Adrenal gland (tissue), 12 donors: ENCODE data around the gene RGS17. TPM values are rescaled to one million over a fixed set of nuclear protein-coding genes. Genes with fewer than 3 reads are reported as not detected.

Experiments used
- DNase-seq, 7 donors: peaks; one replicate each; pipeline ENCODE4 v3.0.0-alpha.2; 2019 to 2020
- H3K27ac ChIP-seq, 5 donors: fragments of 200-600 bp; sonication (generic) in 4 of 5; 1 replicate in 3 of 5; 2 replicates in 2 of 5; pipeline versions ENCODE4 v1.5.1 to v1.8.0; 2016 to 2020; ENCODE audit warnings: mild to moderate bottlenecking in 1 of 5
- H3K27me3 ChIP-seq: fragments of 200-600 bp; 2 replicates; pipeline ENCODE4 v1.8.0; 2021
- H3K36me3 ChIP-seq, 2 donors: fragments of 200-600 bp; replicated peaks in 1 of 2; 1 replicate in 1 of 2; 2 replicates in 1 of 2; pipeline versions ENCODE4 v1.5.1 to v1.8.0; 2018 to 2022
- H3K4me1 ChIP-seq, 2 donors: fragments of 200-600 bp; replicated peaks in 1 of 2; 1 replicate in 1 of 2; 2 replicates in 1 of 2; pipeline versions ENCODE4 v1.5.1 to v1.8.0; 2018 to 2021
- H3K4me3 ChIP-seq, 4 donors: fragments of 200-600 bp; sonication (generic) in 3 of 4; one replicate each; pipeline ENCODE4 v1.5.1; 2016 to 2018
- H3K9me3 ChIP-seq, 3 donors: fragments of 200-600 bp; sonication (generic) in 1 of 3; replicated peaks in 1 of 3; 1 replicate in 2 of 3; 2 replicates in 1 of 3; pipeline versions ENCODE4 v1.5.1 to v1.8.0; 2016 to 2021
- POLR2A ChIP-seq, 2 donors: fragments of 450-650 bp; IDR thresholded peaks; one replicate each; pipeline ENCODE4 v1.6.1; 2017; ENCODE audit warnings: antibody characterized with exemption in 2 of 2, mild to moderate bottlenecking in 2 of 2, moderate library complexity in 1 of 2
- WGBS, 4 donors: extraction: QIAGEN DNeasy Blood & Tissue Kit in 2 of 4; methylation state at CpG; one replicate each; pipeline versions ENCODE4 v1.1.5 to v1.1.7; 2013 to 2017; 5-methylcytosine and 5-hydroxymethylcytosine counted together
- intact Hi-C, 2 donors: fragments of 100-400 bp; cut with DNase I; formaldehyde crosslinking; loops; one replicate each; pipeline versions ENCODE4 v1.14.1 to v1.15.0; 2022 to 2023
- polyA plus RNA-seq, 3 donors: library from polyadenylated mRNA; stranded (reverse); fragments of 200-250 nt in 2 of 3; fragments of 350-450 nt in 1 of 3; fragmentation: Illumina TruSeq in 1 of 3; extraction: RNeasy Lipid Tissue Mini Kit (QIAGEN cat#74804) in 1 of 3; gene quantifications; one replicate each; pipeline ENCODE4 v1.2.3, GENCODE V29; 2013 to 2014
- total RNA-seq, 9 donors: library from RNA; depleted of rRNA in 4 of 9; stranded (reverse); fragments of >200 nt in 4 of 9; fragments of 120-200 nt in 1 of 9; fragmentation: NEBNext Ultra II Directional in 1 of 9; extraction: Animal tissue kit (Norgen Biotek cat#: 25700) in 1 of 9; gene quantifications; one replicate each; pipeline versions ENCODE4 v1.1.0 to v1.2.4, GENCODE V29; 2013 to 2023
- TF ChIP-seq, protein P1 (sequence below), 6 experiments: fragments of 450-650 bp in 4 of 6; fragments of 200-600 bp in 2 of 6; sonication (generic) in 1 of 6; IDR thresholded peaks; 1 replicate in 5 of 6; 2 replicates in 1 of 6; pipeline versions ENCODE4 v1.5.1 to v1.8.0; 2016 to 2021; ENCODE audit warnings: antibody characterized with exemption in 6 of 6, mild to moderate bottlenecking in 2 of 6, moderate library complexity in 1 of 6
- donor health status: healthy with polysubstance abuse.
- donor health status: Bipolar disorder and iron deficiency.
- donor health status: DM: yes; HTN: yes; CAD: no.
- donor health status: DM: no; HTN: no; CAD: no.
- donor health status: DM: no; HTN: no; CAD: no.
- donor health status: DM: yes; HTN: yes; CAD: no.

The RGS17 gene
- total and polyA plus RNA-seq, 12 donors = under 0.01 to 0.83 (median 0.16) TPM; not detected in 5

DNA sequence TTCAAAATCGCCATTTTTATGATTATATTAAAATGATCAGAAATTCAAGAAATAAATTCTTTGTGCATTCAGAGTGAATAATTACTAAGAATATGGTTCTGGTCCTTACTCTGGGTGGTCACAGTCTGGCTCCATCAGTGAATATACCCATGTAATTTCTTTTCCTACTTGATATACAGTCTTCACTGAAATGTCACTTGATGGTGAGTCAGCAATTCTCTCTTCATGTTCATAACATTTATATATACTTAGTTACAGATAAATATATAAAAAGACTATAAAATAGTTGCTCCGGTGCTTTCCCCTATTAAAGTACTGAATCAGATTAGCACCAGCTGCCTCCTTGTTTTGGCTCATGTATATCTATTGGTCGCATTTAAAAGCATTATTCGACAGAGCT is 72.2 kb downstream of the RGS17 start:
- H3K4me1 ChIP-seq = no peaks in the 10 kb centered on the region
- TF ChIP-seq POLR2A (IDR thresholded peaks at IDR 0.05) = no peak
- TF ChIP-seq, protein P1, sequence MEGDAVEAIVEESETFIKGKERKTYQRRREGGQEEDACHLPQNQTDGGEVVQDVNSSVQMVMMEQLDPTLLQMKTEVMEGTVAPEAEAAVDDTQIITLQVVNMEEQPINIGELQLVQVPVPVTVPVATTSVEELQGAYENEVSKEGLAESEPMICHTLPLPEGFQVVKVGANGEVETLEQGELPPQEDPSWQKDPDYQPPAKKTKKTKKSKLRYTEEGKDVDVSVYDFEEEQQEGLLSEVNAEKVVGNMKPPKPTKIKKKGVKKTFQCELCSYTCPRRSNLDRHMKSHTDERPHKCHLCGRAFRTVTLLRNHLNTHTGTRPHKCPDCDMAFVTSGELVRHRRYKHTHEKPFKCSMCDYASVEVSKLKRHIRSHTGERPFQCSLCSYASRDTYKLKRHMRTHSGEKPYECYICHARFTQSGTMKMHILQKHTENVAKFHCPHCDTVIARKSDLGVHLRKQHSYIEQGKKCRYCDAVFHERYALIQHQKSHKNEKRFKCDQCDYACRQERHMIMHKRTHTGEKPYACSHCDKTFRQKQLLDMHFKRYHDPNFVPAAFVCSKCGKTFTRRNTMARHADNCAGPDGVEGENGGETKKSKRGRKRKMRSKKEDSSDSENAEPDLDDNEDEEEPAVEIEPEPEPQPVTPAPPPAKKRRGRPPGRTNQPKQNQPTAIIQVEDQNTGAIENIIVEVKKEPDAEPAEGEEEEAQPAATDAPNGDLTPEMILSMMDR (IDR thresholded peaks at IDR 0.05) = no peak
- H3K9me3 ChIP-seq = no peaks in the 10 kb centered on the region
- intact Hi-C loops = no loop called here
- WGBS, 4 donors = 64 to 82% (median 72%) methylated on average over 4 of the region's 4 CpGs
- H3K36me3 ChIP-seq = no peaks in the 10 kb centered on the region
- H3K4me3 ChIP-seq = no peak overlapping the region
- no peak for DNase-seq
- H3K27ac ChIP-seq = no peak overlapping the region
- no peaks in the 10 kb centered on the region for H3K27me3 ChIP-seq

DNA sequence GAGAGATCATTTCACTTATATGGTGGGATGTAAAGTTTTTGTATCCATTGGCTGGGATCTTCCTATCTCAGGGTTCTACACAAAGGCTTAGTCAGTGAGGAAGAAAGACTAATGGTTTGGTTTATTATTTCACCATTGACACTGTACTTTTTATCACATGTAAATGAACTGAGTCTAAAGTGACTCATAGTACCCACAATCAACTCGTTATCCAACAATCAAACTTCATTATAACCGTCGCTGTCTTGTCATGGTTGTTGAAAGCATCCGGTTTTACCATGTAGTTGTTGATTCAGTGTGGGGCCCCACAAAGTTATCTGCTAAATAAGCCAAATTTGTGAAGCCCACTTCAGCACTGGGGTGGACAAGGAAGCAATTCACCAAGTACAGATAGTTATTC is 72.8 kb downstream of the RGS17 start:
- Histone ChIP-seq H3K4me1 (no peaks in the 10 kb centered on the region), H3K27ac (no peak overlapping the region), H3K27me3 (no peaks in the 10 kb centered on the region), H3K36me3 (no peaks in the 10 kb centered on the region), H3K9me3 (no peaks in the 10 kb centered on the region), H3K4me3 (no peak overlapping the region)
- intact Hi-C loops = no loop called here
- TF ChIP-seq POLR2A (IDR thresholded peaks at IDR 0.05) = no peak
- TF ChIP-seq, protein P1 (IDR thresholded peaks at IDR 0.05) = no peak
- DNase-seq = no peak
- WGBS, 4 donors = 29 to 86% (median 75%) methylated on average over 4 of the region's 4 CpGs

DNA sequence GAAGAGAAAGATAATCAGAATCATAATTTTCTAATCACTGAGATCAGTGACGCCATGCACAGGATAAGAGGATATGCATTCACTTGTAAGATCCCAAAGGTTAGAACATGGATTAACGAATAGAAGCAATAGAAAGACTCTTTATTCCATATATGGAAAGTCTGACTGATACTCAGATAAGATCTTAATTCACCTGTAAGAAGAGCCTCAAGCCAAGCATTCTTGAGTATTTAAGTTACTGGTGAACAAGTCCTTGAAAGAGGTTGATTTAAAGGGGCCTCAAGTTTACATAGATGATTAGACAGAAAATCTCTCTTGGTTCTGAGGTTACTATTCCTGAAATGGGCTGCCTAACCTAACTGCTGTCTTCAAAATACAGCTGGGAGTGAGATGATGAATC is 74.8 kb downstream of the RGS17 start:
- Histone ChIP-seq H3K4me1 (no peaks in the 10 kb centered on the region), H3K4me3 (no peak overlapping the region), H3K9me3 (no peaks in the 10 kb centered on the region), H3K27ac (no peak overlapping the region), H3K27me3 (no peaks in the 10 kb centered on the region), H3K36me3 (no peaks in the 10 kb centered on the region)
- 77 to 90% (median 84%) methylated on average over 2 of the region's 2 CpGs for WGBS, 4 donors
- no peak for TF ChIP-seq POLR2A (IDR thresholded peaks at IDR 0.05)
- TF ChIP-seq, protein P1 (IDR thresholded peaks at IDR 0.05) = no peak
- intact Hi-C loops = no loop called here
- no peak for DNase-seq

DNA sequence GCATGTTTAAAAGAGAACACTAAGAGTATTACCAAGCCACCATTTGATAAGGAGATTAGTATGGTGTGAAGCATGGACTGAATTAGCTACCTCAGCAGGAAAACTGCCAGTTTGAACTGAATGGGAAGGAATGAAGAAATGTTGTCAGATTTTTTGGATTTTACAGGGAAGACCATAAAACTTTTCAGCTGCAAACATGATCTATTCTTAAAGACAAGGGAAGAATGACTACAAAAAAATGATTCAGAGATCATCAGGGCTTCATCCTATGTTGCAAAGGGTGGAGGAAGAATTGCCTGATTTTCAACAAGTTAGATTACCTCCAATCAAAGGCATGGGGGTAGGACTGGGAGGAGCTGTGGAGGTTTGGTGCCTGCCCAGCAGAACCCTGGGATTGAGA is 79.3 kb downstream of the RGS17 start:
- no peaks in the 10 kb centered on the region for H3K4me1 ChIP-seq
- intact Hi-C loops = no loop called here
- TF ChIP-seq POLR2A (IDR thresholded peaks at IDR 0.05) = no peak
- TF ChIP-seq, protein P1 (IDR thresholded peaks at IDR 0.05) = no peak

More for the DNA sequence above, 79.3 kb downstream of the RGS17 start:
- DNase-seq = no peak
- no peaks in the 10 kb centered on the region for H3K27me3 ChIP-seq
- no peak overlapping the region for H3K27ac ChIP-seq
- no peak overlapping the region for H3K4me3 ChIP-seq
- no peaks in the 10 kb centered on the region for H3K36me3 ChIP-seq
- no peaks in the 10 kb centered on the region for H3K9me3 ChIP-seq
